GM19372 (cell line): ENCODE measurements around the gene CDHR5.

Experiments
- ATAC-seq: cut with Tn5 transposase; IDR thresholded peaks from one replicate; pipeline ENCODE4 v1.9.1; 2021; ENCODE audit warnings: mild to moderate bottlenecking, low read depth, moderate library complexity; ENCODE audit not compliant: unreplicated experiment

Gene CDHR5

GRCh38 chr11:573146-573759 is 51.5 kb downstream of the CDHR5 start:
- no peak for ATAC-seq

- ATAC-seq = no peak
Observed at GRCh38 chr11:571802-572185, 53.0 kb downstream of the CDHR5 start.

- ATAC-seq = no peak
Observed at GRCh38 chr11:569158-569885, 55.4 kb downstream of the CDHR5 start.

GRCh38 chr11:568306-569157 is 56.2 kb downstream of the CDHR5 start:
- peak; percentile 88 for ATAC-seq

- no peak for ATAC-seq
Observed at GRCh38 chr11:567629-568292, 57.0 kb downstream of the CDHR5 start.

- no peak for ATAC-seq
Observed at GRCh38 chr11:567011-567628, 57.6 kb downstream of the CDHR5 start.
